ENCODE results near the gene MYMK. TPM values are rescaled to one million over a fixed set of nuclear protein-coding genes. Genes with fewer than 3 reads are reported as not detected.

Gene MYMK
- total RNA-seq, 1 donor from 2014 or later, result not detected

DNA sequence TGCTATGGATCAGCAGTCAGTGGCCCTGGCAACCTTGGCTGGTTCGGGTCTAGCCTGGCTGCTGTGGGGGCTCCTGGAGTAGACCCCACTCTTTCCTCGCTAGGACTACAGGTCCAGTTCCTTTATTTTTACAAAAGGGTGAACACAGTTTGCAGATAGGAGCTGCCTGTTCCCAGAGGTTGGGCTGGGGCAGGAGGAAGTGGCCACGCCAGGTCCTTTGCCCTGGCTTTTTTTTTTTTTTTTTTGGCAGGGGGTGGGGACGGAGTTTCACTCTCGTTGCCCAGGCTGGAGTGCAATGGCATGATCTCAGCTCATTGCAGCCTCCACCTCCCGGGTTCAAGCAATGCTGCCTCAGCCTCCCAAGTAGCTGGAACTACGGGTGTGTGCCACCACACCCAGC, 53.8 kb downstream of the MYMK start:
- H3K9me3 Mint-ChIP-seq (ENCODE audit: low read depth), result no peaks in the 10 kb centered on the region
- H3K4me3 Mint-ChIP-seq (ENCODE audit: low read depth), result no peak overlapping the region
- H3K27ac Mint-ChIP-seq, result no peak overlapping the region
- DNase-seq (ENCODE audit: low spot score, unreplicated experiment), result no peak
- no peaks in the 10 kb centered on the region for H3K4me1 Mint-ChIP-seq (ENCODE audit: low read depth)
- H3K36me3 Mint-ChIP-seq (ENCODE audit: insufficient read depth), result no peaks in the 10 kb centered on the region
- no peaks in the 10 kb centered on the region for H3K27me3 Mint-ChIP-seq
- TF ChIP-seq CTCF (IDR thresholded peaks at IDR 0.05; ENCODE audit: unreplicated experiment), result no peak

DNA sequence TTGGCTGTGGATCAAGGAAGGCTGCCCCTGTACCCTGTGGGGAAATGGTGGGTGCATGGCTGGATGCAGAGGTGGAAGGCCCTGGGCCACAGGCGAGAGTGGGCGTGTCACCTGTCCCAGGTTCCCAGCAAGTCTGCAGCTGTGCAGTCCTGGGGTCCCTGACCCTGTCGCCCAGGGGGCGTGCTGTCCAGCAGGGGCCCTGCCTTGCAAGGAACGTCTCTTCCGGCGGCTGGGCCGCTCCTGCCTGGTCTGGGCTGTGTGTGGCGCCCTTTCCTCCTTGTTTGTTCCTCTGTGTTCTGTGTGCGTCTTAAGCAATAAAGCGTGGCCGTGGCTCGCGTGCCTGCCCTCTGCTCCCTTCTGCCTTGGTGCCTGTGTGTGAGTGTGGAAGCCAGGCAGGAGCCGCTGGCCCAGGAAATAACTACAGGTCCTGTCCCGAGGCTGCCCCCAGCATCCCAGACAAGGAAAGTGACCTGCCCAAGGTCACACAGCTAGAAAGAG, 54.3 kb downstream of the MYMK start:
- no peaks in the 10 kb centered on the region for H3K27me3 Mint-ChIP-seq
- H3K27ac Mint-ChIP-seq, result no peak overlapping the region
- no peak overlapping the region for H3K4me3 Mint-ChIP-seq (ENCODE audit: low read depth)
- no peaks in the 10 kb centered on the region for H3K9me3 Mint-ChIP-seq (ENCODE audit: low read depth)
- no peaks in the 10 kb centered on the region for H3K36me3 Mint-ChIP-seq (ENCODE audit: insufficient read depth)
- no peak for TF ChIP-seq CTCF (IDR thresholded peaks at IDR 0.05; ENCODE audit: unreplicated experiment)
- DNase-seq (ENCODE audit: low spot score, unreplicated experiment), result no peak
- no peaks in the 10 kb centered on the region for H3K4me1 Mint-ChIP-seq (ENCODE audit: low read depth)

- no peak for DNase-seq (ENCODE audit: low spot score, unreplicated experiment)
- no peak for TF ChIP-seq CTCF (IDR thresholded peaks at IDR 0.05; ENCODE audit: unreplicated experiment)
- Mint-ChIP-seq H3K4me1 (ENCODE audit: low read depth) (no peaks in the 10 kb centered on the region), H3K27ac (no peak overlapping the region), H3K27me3 (no peaks in the 10 kb centered on the region), H3K9me3 (ENCODE audit: low read depth) (no peaks in the 10 kb centered on the region), H3K36me3 (ENCODE audit: insufficient read depth) (no peaks in the 10 kb centered on the region), H3K4me3 (ENCODE audit: low read depth) (no peak overlapping the region)
These were observed 55.9 kb downstream of the MYMK start for GRCh38 chr9:133468777-133469421.

GRCh38 chr9:133468374-133468773, 56.4 kb downstream of the MYMK start:
- no peaks in the 10 kb centered on the region for H3K4me1 Mint-ChIP-seq (ENCODE audit: low read depth)

DNA sequence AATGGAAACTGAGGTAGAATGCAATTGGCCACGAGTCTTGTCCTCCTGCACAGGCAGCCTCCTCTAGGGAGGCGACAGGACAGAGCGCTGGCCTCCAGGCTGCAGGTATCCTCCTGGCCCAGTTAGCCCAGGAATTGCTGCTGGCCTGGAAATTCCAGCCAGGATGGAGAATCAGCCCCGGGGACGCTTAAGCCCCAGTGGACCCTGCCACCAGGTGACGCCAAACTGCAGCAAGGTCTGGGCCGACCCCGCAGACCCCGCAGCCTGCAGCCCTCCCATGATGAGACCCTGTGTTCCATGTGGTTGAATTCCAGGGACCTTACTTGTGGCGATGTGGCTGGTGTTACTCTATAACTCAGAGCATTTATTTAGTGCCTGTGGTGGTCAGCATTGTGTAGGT, 57.7 kb downstream of the MYMK start:
- no peak for DNase-seq (ENCODE audit: low spot score, unreplicated experiment)
- no peaks in the 10 kb centered on the region for H3K9me3 Mint-ChIP-seq (ENCODE audit: low read depth)
- no peaks in the 10 kb centered on the region for H3K27me3 Mint-ChIP-seq
- no peaks in the 10 kb centered on the region for H3K4me1 Mint-ChIP-seq (ENCODE audit: low read depth)
- no peak for TF ChIP-seq CTCF (IDR thresholded peaks at IDR 0.05; ENCODE audit: unreplicated experiment)
- no peak overlapping the region for H3K4me3 Mint-ChIP-seq (ENCODE audit: low read depth)
- H3K36me3 Mint-ChIP-seq (ENCODE audit: insufficient read depth), result peaks cover 1% of the 10 kb centered on the region
- H3K27ac Mint-ChIP-seq, result no peak overlapping the region

More at GRCh38 chr9:133468374-133468773, 56.4 kb downstream of the MYMK start:
- Mint-ChIP-seq H3K27me3 (no peaks in the 10 kb centered on the region), H3K9me3 (ENCODE audit: low read depth) (no peaks in the 10 kb centered on the region), H3K4me3 (ENCODE audit: low read depth) (no peak overlapping the region), H3K36me3 (ENCODE audit: insufficient read depth) (peaks cover 1% of the 10 kb centered on the region), H3K27ac (no peak overlapping the region)
- TF ChIP-seq CTCF (IDR thresholded peaks at IDR 0.05; ENCODE audit: unreplicated experiment), result no peak
- no peak for DNase-seq (ENCODE audit: low spot score, unreplicated experiment)
